ENCODE results near the gene DNAH14. TPM values are rescaled to one million over a fixed set of nuclear protein-coding genes. Genes with fewer than 3 reads are reported as not detected.
"Not testable (repeated sequence)": the region's sequence is repeated elsewhere in the genome, so short reads cannot be mapped to it uniquely, and the experiment has no call there.

The DNAH14 gene
- total RNA-seq, 1 experiment from 2014 or later: 20.8 TPM

- no peak for DNase-seq (ENCODE audit: low read depth)
Observed at GRCh38 chr1:224920930-224921329, 8.5 kb upstream of the DNAH14 start.

GRCh38 chr1:224921354-224921753 is 8.1 kb upstream of the DNAH14 start:
- DNase-seq (ENCODE audit: low read depth): no peak

GRCh38 chr1:224922404-224923164 is 6.9 kb upstream of the DNAH14 start:
- DNase-seq (ENCODE audit: low read depth): peak; percentile 29

- DNase-seq (ENCODE audit: low read depth): no peak
Observed at GRCh38 chr1:224923726-224924125, 5.7 kb upstream of the DNAH14 start.

GRCh38 chr1:224927631-224928030 is 1.8 kb upstream of the DNAH14 start:
- not testable (repeated sequence) for DNase-seq (ENCODE audit: low read depth)

- DNase-seq (ENCODE audit: low read depth): no peak
Observed at GRCh38 chr1:224928906-224929305, 569 bp upstream of the DNAH14 start.

GRCh38 chr1:224931605-224932004 is 2.1 kb downstream of the DNAH14 start:
- DNase-seq (ENCODE audit: low read depth): no peak

- DNase-seq (ENCODE audit: low read depth): no peak
Observed at GRCh38 chr1:224932607-224933249, 3.3 kb downstream of the DNAH14 start.

- no peak for DNase-seq (ENCODE audit: low read depth)
Observed at GRCh38 chr1:224933584-224933983, 4.1 kb downstream of the DNAH14 start.

- no peak for DNase-seq (ENCODE audit: low read depth)
Observed at GRCh38 chr1:224938652-224939051, 9.2 kb downstream of the DNAH14 start.

- no peak for DNase-seq (ENCODE audit: low read depth)
Observed at GRCh38 chr1:224939844-224940425, 10.5 kb downstream of the DNAH14 start.

GRCh38 chr1:224940735-224941134 is 11.3 kb downstream of the DNAH14 start:
- not testable (repeated sequence) for DNase-seq (ENCODE audit: low read depth)

- DNase-seq (ENCODE audit: low read depth): not testable (repeated sequence)
Observed at GRCh38 chr1:224945651-224946348, 16.3 kb downstream of the DNAH14 start.

GRCh38 chr1:224946349-224946691 is 16.8 kb downstream of the DNAH14 start:
- DNase-seq (ENCODE audit: low read depth): not testable (repeated sequence)

GRCh38 chr1:224957696-224958095 is 28.2 kb downstream of the DNAH14 start:
- no peak for DNase-seq (ENCODE audit: low read depth)

- no peak for DNase-seq (ENCODE audit: low read depth)
Observed at GRCh38 chr1:224958490-224958889, 29.0 kb downstream of the DNAH14 start.

GRCh38 chr1:224959115-224959514 is 29.6 kb downstream of the DNAH14 start:
- DNase-seq (ENCODE audit: low read depth): no peak

- DNase-seq (ENCODE audit: low read depth): no peak
Observed at GRCh38 chr1:224959656-224960055, 30.2 kb downstream of the DNAH14 start.

GRCh38 chr1:224980181-224980580 is 50.7 kb downstream of the DNAH14 start:
- DNase-seq (ENCODE audit: low read depth): peak; percentile 5

- DNase-seq (ENCODE audit: low read depth): not testable (repeated sequence)
Observed at GRCh38 chr1:224981922-224982354, 52.5 kb downstream of the DNAH14 start.

- no peak for DNase-seq (ENCODE audit: low read depth)
Observed at GRCh38 chr1:224988042-224988441, 58.6 kb downstream of the DNAH14 start.

- no peak for DNase-seq (ENCODE audit: low read depth)
Observed at GRCh38 chr1:224989615-224990014, 60.1 kb downstream of the DNAH14 start.
